CD4-positive, alpha-beta T cell treated with Interleukin-1 beta for 1 hour (primary cell): ENCODE measurements around the gene LRIT3.

ENCODE experiments used
- DNase-seq, 2 donors: peaks; one replicate each; pipeline ENCODE4 v3.0.0-alpha.2; 2020 to 2022

Gene LRIT3, protein sequence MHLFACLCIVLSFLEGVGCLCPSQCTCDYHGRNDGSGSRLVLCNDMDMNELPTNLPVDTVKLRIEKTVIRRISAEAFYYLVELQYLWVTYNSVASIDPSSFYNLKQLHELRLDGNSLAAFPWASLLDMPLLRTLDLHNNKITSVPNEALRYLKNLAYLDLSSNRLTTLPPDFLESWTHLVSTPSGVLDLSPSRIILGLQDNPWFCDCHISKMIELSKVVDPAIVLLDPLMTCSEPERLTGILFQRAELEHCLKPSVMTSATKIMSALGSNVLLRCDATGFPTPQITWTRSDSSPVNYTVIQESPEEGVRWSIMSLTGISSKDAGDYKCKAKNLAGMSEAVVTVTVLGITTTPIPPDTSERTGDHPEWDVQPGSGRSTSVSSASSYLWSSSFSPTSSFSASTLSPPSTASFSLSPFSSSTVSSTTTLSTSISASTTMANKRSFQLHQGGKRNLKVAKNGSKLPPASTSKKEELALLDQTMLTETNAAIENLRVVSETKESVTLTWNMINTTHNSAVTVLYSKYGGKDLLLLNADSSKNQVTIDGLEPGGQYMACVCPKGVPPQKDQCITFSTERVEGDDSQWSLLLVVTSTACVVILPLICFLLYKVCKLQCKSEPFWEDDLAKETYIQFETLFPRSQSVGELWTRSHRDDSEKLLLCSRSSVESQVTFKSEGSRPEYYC

DNA sequence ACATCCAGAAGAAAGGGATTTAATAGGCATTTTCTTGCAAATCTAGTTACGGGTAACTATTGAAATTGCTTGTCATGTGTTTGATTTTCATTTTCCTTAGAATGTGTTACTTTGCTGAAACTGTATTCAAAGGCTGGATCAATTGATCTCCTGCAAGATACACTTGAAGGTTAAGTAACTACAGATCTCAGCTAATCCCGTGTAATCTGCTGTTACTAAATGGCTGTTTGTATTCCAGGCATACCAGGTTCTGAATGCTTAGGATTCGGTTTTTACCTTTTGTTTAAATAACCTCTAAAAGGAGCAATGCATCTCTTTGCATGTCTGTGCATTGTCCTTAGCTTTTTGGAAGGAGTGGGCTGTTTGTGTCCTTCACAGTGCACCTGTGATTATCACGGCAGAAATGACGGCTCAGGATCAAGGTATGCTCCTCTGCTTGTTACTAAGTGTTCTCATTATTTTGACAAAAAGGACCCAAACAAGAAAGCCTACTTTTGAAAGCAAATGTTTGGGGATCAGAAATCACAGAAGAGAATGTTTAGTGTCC is at the start of gene LRIT3:
LRIT3 (plus strand) TSS at position 212 of the 547 bp plus-strand sequence; CDS start at position 307, 95 bp downstream.
- DNase-seq = no peak

DNA sequence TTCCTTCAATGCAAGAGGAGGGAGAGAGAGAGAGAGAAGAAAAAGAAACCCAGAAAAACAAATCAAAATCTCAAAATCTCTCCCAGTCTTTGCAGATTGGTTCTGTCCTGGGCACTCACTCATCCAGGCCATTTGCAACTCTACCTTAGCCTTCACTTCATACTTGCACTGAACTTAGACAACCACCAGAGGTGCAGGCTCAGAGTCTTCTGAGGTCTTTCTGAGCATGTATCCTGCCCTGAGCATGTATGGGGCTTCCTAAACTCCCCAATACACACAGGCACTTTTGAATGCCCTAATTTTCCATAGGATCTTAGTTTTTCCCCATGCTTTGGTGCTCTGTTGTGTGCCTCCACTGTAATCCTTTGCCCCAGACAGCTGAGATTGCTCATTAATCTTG is 49.0 kb upstream of the LRIT3 start:
- DNase-seq = no peak

DNA sequence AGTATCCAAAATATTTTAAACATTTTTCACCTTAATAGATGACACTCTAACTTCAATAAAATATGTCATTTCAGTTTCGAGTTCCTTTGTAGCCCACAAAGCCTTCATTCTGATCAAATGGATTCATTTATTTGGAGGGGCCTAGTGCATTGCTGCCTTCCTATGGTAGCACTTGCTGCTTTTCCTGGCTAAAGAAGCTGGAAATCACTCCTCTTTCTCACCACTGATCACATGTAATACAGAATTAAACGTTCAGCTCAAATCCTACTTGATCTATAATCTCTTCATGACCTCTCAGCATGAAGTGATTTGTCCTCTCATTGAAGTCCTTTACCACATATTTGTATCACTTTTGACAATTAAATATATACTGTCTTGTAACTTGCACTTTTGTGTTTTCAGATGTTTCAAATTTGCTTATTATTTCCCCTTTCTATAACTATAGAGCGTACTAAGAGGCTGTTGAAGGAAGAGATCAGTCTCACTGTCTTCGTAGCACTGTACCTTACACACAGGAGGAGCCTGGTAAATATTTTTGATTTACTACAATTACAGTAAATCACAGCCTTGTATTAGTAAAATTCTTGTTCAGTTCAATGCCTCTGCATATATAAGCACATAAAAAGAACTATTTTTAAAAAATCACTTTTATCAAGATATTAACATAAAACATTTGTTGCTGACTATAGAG is 46.7 kb upstream of the LRIT3 start:
- DNase-seq = no peak

DNA sequence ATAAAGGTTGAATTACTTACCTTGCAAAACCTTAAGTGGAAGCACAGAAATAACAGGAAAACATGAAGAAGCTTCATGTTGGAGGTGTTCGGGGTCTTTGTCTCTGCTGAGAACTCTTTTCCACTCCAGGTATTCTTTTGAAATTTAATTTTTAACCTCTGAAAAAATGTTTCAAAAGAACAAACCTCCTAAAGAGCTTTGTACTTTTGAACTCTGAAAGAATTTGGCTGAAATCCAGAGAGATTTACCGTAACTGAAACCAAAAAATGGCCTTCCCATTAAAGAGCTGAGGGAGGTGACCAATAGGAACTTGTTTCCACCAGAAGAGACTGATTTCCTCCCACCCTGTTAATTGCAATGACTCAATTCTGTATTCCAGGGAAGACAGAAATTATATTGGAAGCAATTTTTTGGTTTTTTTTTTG is 46.0 kb upstream of the LRIT3 start, which contains the start of gene CFI:
CFI (minus strand) TSS at position 105 of the 425 bp plus-strand sequence; CDS start at position 77, 28 bp downstream.
- DNase-seq = no peak

DNA sequence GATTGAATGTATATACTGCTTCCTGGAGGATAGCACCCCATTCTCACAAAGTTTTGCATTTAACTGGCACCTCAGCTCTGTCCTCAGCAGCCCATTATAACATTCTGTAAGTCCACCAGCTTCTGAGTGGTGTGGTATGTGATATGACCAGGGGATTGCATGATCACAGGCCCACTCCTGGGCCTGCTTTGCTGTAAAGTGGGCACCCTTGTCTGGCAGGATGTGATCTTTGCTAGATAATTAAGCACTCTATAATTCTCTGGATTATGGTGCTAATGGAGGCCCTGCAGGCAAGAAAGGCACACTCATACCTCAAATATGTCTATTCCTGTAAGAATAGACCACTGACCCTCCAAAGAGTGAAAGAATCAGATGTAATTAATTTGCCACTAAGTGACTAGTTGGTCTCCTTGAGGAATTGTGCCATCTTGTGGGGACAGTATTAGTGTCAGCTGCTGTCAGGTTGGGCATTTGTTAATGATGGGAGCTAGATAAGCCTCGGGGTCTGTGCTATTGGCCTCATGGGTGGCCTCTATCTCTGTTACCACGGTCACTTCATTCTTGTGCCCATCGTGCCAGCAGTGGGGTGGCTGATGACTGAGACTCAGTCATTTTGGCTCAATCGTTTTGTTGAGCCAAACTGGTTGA is 43.9 kb upstream of the LRIT3 start:
- peak; percentile 12 to 38 for DNase-seq

DNA sequence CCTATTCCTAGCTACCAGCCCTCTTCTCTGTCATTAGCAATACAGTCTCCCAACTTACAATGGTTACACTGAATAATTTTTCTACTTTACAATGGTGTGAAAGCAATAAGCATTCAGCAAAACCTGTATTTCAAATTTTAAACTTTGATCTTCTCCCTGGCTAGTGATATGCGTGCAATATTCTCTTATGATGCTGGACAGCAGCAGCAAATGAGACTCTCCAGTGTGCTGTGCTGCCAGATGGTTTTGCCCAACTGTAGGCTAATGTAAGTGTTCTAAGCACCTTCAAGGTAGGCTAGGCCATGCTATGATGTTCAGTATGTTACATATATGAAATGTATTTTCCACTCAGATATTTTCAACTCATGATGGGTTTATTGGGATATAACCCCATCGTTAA is 38.3 kb upstream of the LRIT3 start:
- no peak for DNase-seq

DNA sequence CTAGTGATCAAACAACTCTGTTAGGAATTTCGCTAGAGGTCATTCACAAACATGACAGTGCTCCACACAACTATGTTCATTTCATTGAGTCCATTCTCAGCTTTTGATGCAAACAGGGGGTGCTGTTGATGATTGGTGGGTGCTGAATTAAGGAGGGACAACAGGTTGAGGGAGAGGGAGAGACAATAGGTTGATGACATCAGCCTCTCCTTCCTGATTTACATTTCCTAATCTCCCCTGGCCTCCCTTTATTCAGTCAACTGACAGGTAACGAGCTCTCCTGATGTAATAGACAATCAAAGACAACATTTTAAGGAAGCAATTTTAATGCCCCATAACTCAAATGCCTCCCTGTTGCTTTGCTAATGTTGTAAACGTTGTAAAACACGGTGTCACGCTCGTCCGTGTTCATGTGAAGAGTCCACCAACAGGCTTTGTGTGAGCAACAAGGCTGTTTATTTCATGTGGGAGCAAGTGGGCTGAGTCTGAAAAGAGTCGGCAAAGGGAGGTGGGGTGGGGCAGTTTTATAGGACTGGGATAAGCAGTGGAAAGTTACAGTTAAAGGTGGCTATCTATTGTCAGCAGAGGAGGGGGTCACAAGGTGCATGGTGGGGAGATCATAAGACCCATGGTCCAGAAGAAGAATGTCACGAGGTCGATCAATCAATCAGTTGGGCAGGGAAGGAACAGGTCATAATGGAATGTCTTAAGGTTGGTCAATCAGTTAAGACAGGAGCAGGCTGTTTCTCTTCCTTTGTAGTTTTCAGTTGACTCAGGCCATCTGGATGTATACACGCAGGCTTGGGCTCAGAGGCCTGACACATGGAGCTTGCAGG is 37.1 kb upstream of the LRIT3 start:
- DNase-seq = no peak

DNA sequence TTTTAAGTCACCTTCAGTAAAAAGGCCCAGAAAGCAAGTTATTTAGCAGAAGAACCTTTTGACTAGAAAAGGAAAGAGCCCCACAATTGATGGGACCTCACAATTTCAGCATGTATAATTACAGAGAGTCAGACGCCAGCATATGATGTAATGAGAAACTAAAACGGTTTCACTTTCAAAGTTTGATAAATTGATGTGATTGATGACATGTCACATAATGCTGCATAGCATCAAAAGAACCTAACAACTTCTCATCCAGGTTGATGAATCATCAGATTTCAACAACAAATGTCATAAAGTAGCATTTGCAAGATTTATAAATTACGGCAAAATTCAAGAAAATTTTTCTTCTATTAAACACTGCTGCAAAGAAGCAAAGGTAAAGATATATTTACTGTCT is 36.2 kb upstream of the LRIT3 start:
- no peak for DNase-seq

DNA sequence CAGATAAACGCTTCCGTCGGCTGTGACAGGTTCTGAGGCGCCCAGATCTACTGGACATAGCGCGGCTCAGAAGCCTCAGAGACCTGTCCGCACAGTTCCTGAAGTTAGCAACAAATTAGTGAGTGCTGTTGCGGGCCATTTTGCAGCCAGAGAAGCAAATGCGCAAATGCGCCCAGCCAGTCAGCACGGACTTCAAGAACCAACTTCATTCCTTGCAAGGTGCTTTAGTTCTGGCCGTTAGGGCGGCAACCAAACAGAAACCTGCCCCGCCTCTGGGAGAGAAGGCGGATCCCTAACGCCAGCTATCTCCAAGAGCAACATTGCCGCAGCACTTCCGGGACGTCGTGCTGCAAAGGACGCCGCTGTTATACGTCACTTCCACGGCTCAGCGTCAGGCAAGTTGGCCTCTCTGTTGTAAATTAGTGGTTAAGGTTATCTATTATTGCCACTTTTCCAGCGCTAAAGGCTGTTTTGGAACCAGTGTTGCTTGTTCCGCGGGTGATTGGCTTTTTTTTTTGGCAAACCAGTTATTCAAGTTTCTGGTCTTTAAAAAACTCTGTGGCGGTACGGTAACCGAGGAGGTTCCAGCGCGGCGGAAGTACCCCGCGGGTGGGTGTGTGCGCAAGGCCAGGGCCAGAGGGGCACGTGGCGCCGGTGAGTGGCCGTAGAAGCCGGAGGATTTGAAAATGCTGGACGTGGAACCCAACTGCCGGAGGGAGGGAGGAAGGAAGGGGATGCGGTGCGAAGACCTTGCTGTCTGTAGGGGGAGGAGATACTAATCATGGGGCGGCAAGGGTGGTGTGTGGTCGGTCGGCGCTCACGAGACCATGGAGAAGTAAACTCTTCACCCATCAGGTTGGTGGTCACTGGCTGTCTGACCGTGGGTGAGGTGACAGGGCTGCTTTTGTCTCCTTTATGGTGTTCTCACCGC is 32.5 kb upstream of the LRIT3 start, which contains the start of gene GAR1:
GAR1 (plus strand) TSS at position 612 of the 931 bp plus-strand sequence. CDS start 403 bp downstream, outside the sequence.
- peak; percentile 88 to 89 for DNase-seq

DNA sequence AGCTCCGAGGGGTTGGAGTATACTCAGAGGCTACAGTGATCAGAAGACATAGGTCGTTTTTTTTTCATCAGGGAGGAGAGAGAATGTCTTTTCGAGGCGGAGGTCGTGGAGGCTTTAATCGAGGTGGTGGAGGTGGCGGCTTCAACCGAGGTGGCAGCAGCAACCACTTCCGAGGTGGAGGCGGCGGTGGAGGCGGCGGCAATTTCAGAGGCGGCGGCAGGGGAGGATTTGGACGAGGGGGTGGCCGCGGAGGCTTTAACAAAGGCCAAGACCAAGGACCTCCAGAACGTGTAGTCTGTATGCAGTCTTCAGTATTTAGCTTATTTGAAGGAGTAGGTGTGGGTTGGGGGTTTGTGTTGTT is 31.8 kb upstream of the LRIT3 start:
- peak; percentile 31 to 55 for DNase-seq

DNA sequence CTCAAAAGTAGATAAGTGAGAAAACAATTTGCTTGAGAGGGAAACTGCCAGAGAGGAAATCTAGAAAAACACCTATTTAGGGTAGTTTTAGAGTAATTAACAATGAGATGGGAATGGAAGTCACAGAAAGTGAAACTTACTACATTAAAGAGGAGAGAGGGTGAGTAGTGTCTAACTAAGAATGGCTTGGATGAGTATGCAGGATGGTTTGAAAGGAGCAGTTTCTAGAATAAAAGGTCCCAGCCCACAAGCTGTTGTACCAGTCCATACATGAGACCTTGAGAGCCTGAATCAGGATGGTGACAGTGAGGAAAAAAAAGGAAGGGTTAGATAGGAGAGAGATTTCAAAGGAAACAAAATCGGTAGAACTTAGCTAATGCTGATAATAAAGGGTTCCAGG is 31.0 kb upstream of the LRIT3 start:
- DNase-seq = no peak

DNA sequence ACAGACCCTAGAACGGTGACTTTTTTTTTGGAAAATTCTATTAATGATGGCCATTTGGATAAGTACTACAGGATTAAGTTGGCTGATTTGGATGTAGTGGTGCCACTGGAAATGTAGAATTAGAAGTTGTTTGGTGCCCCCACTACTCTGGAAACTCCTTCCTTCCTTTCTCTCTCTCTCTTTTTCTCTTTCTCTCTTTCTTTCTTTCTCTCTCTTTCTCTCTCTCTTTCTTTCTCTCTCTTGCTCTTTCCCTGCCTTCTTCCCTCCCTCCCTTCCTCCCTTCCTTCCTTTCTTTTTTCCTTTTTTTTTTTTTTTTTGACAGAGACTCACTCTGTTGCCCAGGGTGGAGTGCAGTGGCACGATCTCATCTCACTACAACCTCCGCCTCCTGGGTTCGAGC is 29.6 kb upstream of the LRIT3 start:
- DNase-seq = no peak

DNA sequence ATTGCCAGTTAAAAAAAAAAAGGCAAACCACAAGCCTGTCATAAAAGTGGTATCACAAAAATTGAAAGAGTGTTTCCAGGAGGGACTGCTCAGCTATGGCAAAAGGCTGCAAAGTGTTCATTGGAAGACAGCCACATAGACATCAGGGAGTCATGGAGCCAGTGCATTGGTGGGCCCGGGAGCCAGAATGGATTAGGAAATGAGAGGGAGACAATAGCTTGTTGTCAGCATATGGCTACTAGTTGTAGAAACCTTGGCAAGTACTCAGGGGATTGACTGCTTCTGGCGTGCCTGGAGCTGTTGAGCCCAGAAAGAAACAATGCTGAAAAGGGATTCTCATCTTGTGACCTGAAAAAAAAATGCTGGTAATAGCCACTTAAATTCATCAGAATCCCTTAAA is 27.3 kb upstream of the LRIT3 start:
- DNase-seq = no peak

DNA sequence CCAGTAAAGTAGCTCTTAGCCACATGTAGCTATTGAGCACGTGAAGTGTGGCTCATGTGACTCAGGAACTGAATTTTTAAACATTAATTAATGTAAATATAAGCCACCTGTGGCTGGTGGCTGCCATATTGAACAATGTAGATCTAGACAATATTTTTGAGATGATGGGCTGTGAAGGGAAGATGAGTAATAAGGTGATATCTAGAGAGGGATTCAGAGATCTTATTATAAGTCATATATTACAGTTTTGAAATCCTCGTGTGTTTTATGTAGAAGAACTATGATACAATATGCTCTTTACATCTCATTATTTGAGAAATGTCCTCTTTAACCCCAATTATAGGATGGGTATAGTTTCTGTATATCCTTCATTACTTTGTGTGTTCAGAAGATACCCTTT is 26.7 kb upstream of the LRIT3 start:
- DNase-seq = no peak

DNA sequence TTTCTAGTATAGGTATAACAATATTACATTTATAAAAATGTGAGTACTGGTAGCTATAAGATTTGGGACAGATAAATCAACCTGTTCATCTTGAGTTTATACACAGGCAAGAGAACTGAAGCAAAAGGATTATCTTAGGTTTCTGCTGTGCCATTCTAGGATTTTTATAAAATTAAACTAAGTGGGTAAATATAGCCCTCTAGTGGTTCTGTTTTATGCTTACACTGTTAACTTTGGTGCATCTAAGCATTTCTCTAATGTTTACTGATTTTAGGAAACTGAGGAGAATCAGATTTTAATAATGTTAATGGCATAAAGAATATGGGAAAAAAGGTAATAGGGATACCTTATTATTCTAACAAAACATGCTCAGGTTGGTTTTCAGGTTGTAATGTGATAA is 21.2 kb upstream of the LRIT3 start:
- DNase-seq = peak in 1 of 2 donors; percentile 28

DNA sequence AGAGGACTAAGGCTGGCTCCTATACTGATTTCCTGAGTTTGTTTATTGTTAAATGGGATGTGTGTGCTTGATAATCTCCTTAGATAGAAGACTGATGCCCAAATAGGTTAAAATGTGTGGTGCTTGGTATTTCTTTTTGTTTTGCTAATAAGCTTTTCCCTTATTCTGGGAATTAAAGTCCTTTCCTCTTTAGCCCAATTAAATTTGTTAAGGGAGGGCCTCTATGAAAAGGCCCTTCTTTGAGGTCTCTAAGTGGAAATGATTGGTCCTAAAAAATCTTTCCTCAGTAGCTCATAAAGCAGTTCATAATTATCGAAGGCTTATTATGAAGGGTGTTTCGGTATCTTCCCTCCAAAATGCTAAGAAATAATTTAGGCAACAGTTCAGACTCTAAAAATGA is 20.2 kb upstream of the LRIT3 start, which contains the start of gene RRH:
RRH (plus strand) TSS at position 301 of the 400 bp plus-strand sequence; CDS start at position 357, 56 bp downstream.
- no peak for DNase-seq

DNA sequence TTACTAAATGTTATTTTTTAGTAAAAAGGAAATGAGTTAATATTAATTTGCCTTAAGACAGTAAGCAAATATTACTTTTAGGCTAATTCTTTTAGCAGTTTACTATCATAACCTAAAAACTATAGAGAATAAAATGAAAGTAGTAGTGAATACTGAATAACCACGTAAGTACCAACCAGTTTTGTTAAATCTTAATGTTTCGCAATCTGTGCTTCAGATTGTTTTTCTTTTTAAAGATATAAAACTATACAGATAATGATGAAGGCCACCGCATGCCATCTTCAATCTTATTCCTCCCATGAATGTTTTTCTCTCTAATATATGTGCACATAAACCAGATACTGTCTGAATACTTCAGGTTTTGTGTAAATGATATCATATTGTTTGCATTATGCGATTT is 14.2 kb upstream of the LRIT3 start:
- no peak for DNase-seq

DNA sequence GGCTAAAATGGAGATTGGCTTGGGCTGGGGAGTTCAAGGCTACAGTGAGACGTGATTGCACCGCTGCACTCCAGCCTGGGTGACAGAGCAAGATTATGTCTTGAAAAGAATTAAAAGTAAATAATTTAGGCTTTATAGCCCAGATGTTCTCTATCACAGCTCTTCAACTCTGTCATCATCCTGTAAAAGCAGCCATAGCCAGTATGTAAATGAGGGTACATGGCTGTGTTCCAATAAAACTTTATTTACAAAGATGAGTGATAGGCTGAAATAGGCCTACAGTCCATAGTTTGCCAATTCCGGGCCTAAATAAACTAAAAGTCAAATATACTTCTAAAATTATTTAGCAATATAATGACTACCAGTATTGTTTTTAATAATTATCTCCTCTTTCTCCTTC is 10.9 kb upstream of the LRIT3 start:
- no peak for DNase-seq

DNA sequence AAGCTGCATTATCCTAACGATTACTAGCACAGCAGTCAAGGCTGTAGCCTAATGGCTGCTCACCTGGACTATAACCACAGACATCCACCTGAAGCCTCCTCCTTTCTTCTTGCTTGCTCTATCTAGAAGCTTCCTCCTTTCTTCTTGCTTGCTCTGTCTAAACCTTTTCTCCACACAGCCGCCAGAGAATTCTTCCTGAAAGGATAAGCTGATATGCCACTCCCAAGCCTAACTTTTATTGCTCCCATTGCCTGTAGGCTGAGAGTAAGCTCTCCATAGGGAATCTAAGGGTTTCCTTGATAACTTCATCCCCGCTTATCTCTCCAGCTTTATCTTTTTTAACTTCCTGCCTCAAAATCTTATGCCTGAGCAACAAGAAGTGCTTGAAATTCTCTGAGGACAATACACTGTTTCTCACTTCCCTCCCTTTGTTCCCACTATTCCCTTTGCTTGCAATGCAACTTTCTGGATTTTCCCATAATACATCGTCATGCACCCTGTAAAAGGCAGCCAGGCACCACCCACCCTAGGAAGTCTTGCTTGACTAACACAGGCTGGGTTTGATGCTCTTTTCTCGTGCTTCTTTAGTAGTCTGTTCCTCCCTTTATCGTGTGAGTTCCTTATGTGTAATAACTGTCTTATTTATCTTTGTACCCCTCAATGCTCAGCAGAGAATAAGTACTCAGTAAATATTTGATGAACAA is 1.4 kb upstream of the LRIT3 start:
- no peak for DNase-seq

DNA sequence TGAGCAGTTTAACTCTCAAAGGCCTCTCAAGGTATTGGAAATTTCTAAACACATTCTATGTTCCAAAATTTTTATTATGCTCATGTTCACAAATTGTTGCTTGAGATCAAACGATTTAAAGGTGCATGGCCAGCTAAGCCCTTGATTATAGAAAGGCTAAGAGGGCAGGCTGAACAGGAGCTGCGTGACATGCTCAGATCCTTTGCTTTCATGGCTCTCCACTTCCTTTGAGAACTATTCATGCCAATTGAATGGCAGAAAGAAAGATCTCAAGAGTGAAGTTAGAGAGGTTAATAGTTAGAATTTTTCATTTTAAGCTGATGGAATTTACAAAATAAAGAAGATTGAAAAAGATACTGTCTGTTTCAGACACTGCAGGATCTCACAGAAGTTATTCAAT is 594 bp downstream of the LRIT3 start:
- no peak for DNase-seq
